Stomach (tissue), 9 donors: Measurements from ENCODE around the gene HOXC11. TPM values are rescaled to one million over a fixed set of nuclear protein-coding genes. Genes with fewer than 3 reads are reported as not detected.

Experiments used
- DNase-seq, 2 donors: peaks; one replicate each; pipeline versions ENCODE4 v3.0.0 to v3.0.0-alpha.2; 2013 to 2019
- H3K27ac ChIP-seq, 5 donors: fragments of 200-600 bp in 4 of 5; sonication (generic) in 4 of 5; one replicate each; pipeline ENCODE4 v1.5.1; 2013 to 2019; ENCODE audit warnings: mild to moderate bottlenecking in 1 of 5, moderate library complexity in 1 of 5
- H3K27me3 ChIP-seq, 3 donors: fragments of 200-600 bp; sonication (generic); one replicate each; pipeline ENCODE4 v1.5.1; 2017 to 2019; ENCODE audit warnings: mixed run types in 1 of 3
- H3K36me3 ChIP-seq, 4 donors: fragments of 200-600 bp; sonication (generic); 1 replicate in 3 of 4; 2 replicates in 1 of 4; pipeline ENCODE4 v1.5.1; 2016 to 2019
- H3K4me1 ChIP-seq, 4 donors: fragments of 200-600 bp; sonication (generic); one replicate each; pipeline ENCODE4 v1.5.1; 2016 to 2019
- H3K4me3 ChIP-seq, 4 donors: fragments of 200-600 bp; sonication (generic) in 3 of 4; one replicate each; pipeline ENCODE4 v1.5.1; 2016 to 2019; ENCODE audit warnings: mild to moderate bottlenecking in 1 of 4
- H3K9me3 ChIP-seq, 4 donors: fragments of 200-600 bp; sonication (generic); one replicate each; pipeline ENCODE4 v1.5.1; 2016 to 2019
- CTCF ChIP-seq, 7 experiments: fragments of 450-650 bp in 4 of 7; fragments of 200-600 bp in 3 of 7; sonication (generic) in 3 of 7; IDR thresholded peaks; one replicate each; pipeline ENCODE4 v1.5.1; 2016 to 2019; ENCODE audit warnings: antibody characterized with exemption in 7 of 7, control low read depth in 2 of 7, mild to moderate bottlenecking in 1 of 7
- EP300 ChIP-seq: sonication (generic); formaldehyde crosslinking; IDR thresholded peaks from one replicate; pipeline ENCODE4 v1.6.1; 2017; ENCODE audit warnings: antibody characterized with exemption
- POLR2A ChIP-seq, 4 donors: fragments of 450-650 bp; IDR thresholded peaks; one replicate each; pipeline ENCODE4 v1.6.1; 2016; ENCODE audit warnings: antibody characterized with exemption in 4 of 4, control low read depth in 2 of 4, mild to moderate bottlenecking in 1 of 4, moderate library complexity in 1 of 4
- POLR2AphosphoS5 ChIP-seq, 3 donors: sonication (generic); formaldehyde crosslinking; IDR thresholded peaks; one replicate each; pipeline ENCODE4 v1.6.1; 2016; ENCODE audit warnings: antibody characterized with exemption in 3 of 3
- WGBS, 5 donors: extraction: QIAGEN DNeasy Blood & Tissue Kit in 3 of 5; methylation state at CpG; one replicate each; pipeline versions ENCODE4 v1.1.5 to v1.1.7; 2013 to 2018; 5-methylcytosine and 5-hydroxymethylcytosine counted together
- intact Hi-C: fragments of 100-400 bp; cut with DNase I; formaldehyde crosslinking; loops from one replicate; pipeline ENCODE4 v1.15.1; 2023; ENCODE audit warnings: low total_unique reads
- polyA plus RNA-seq, 3 donors: library from polyadenylated mRNA; stranded (reverse); fragments of 200-250 nt; gene quantifications; one replicate each; pipeline ENCODE4 v1.2.3, GENCODE V29; 2013
- total RNA-seq, 5 donors: library from RNA; depleted of rRNA; stranded (reverse); fragments of >200 nt; gene quantifications; one replicate each; pipeline versions ENCODE4 v1.1.0 to v1.2.3, GENCODE V29; 2014 to 2016
- donor health status: healthy with polysubstance abuse.
- donor health status: Bipolar disorder and iron deficiency.
- donor health status: healthy.

HOXC11 gene
- total and polyA plus RNA-seq, 8 donors = not detected

GRCh38 chr12:53956251-53956887 is 16.6 kb upstream of the HOXC11 start:
- Histone ChIP-seq H3K4me1 (peaks cover 8 to 52% (median 22%) of the 10 kb centered on the region in 4 donors), H3K36me3 (no peaks in the 10 kb centered on the region), H3K9me3 (peaks cover 0 to 10% (median 0%) of the 10 kb centered on the region in 4 donors), H3K4me3 (no peak overlapping the region), H3K27ac (no peak overlapping the region), H3K27me3 (peaks cover 90 to 100% (median 100%) of the 10 kb centered on the region in 3 donors)
- DNase-seq = no peak
- intact Hi-C loops = no loop called here
- no peak for TF ChIP-seq POLR2AphosphoS5 (IDR thresholded peaks at IDR 0.05)
- no peak for TF ChIP-seq POLR2A (IDR thresholded peaks at IDR 0.05)
- no peak for TF ChIP-seq EP300
- no peak for TF ChIP-seq CTCF (IDR thresholded peaks at IDR 0.05)
- WGBS, 5 donors = 7 to 10% (median 8%) methylated on average over 25 of the region's 25 CpGs

- H3K36me3 ChIP-seq = no peaks in the 10 kb centered on the region
- peaks cover 91 to 100% (median 100%) of the 10 kb centered on the region in 3 donors for H3K27me3 ChIP-seq
- H3K4me3 ChIP-seq = no peak overlapping the region
- intact Hi-C loops = no loop called here
- H3K4me1 ChIP-seq = peaks cover 8 to 52% (median 18%) of the 10 kb centered on the region in 4 donors
- no peak overlapping the region for H3K27ac ChIP-seq
- no peak for DNase-seq
- H3K9me3 ChIP-seq = peaks cover 0 to 10% (median 0%) of the 10 kb centered on the region in 4 donors
- TF ChIP-seq EP300 (no peak), CTCF (IDR thresholded peaks at IDR 0.05) (no peak), POLR2A (IDR thresholded peaks at IDR 0.05) (no peak), POLR2AphosphoS5 (IDR thresholded peaks at IDR 0.05) (no peak)
- 10 to 18% (median 13%) methylated on average over 9 to 11 of the region's 11 CpGs for WGBS, 5 donors
These were observed 15.9 kb upstream of the HOXC11 start for GRCh38 chr12:53956914-53957536.

- peaks cover 0 to 10% (median 0%) of the 10 kb centered on the region in 4 donors for H3K9me3 ChIP-seq
- no peak overlapping the region for H3K27ac ChIP-seq
- no peak overlapping the region for H3K4me3 ChIP-seq
- H3K27me3 ChIP-seq = peaks cover 88 to 100% (median 100%) of the 10 kb centered on the region in 3 donors
- DNase-seq = no peak
- intact Hi-C loops = no loop called here
- H3K36me3 ChIP-seq = no peaks in the 10 kb centered on the region
- peaks cover 8 to 45% (median 15%) of the 10 kb centered on the region in 4 donors for H3K4me1 ChIP-seq
- TF ChIP-seq EP300 = no peak
- no peak for TF ChIP-seq CTCF (IDR thresholded peaks at IDR 0.05)
- no peak for TF ChIP-seq POLR2A (IDR thresholded peaks at IDR 0.05)
- TF ChIP-seq POLR2AphosphoS5 (IDR thresholded peaks at IDR 0.05) = no peak
- WGBS, 5 donors = 16 to 21% (median 17%) methylated on average over 3 of the region's 3 CpGs
These were observed 14.8 kb upstream of the HOXC11 start for GRCh38 chr12:53958128-53958527.

- H3K27me3 ChIP-seq = peaks cover 85 to 100% (median 100%) of the 10 kb centered on the region in 3 donors
- intact Hi-C loops = no loop called here
These were observed 13.6 kb upstream of the HOXC11 start for GRCh38 chr12:53959314-53959713.

More at GRCh38 chr12:53959314-53959713, 13.6 kb upstream of the HOXC11 start:
- TF ChIP-seq POLR2AphosphoS5 (IDR thresholded peaks at IDR 0.05) = no peak
- no peak for TF ChIP-seq EP300
- TF ChIP-seq CTCF (IDR thresholded peaks at IDR 0.05) = no peak
- TF ChIP-seq POLR2A (IDR thresholded peaks at IDR 0.05) = no peak
- WGBS, 5 donors = 7 to 16% (median 9%) methylated on average over 4 of the region's 4 CpGs
- no peak for DNase-seq
- peaks cover 0 to 14% (median 0%) of the 10 kb centered on the region in 4 donors for H3K9me3 ChIP-seq
- no peaks in the 10 kb centered on the region for H3K36me3 ChIP-seq
- peaks cover 8 to 48% (median 18%) of the 10 kb centered on the region in 4 donors for H3K4me1 ChIP-seq
- H3K27ac ChIP-seq = no peak overlapping the region
- H3K4me3 ChIP-seq = no peak overlapping the region
